Measurements from ENCODE around the gene CTXN1.

DNA sequence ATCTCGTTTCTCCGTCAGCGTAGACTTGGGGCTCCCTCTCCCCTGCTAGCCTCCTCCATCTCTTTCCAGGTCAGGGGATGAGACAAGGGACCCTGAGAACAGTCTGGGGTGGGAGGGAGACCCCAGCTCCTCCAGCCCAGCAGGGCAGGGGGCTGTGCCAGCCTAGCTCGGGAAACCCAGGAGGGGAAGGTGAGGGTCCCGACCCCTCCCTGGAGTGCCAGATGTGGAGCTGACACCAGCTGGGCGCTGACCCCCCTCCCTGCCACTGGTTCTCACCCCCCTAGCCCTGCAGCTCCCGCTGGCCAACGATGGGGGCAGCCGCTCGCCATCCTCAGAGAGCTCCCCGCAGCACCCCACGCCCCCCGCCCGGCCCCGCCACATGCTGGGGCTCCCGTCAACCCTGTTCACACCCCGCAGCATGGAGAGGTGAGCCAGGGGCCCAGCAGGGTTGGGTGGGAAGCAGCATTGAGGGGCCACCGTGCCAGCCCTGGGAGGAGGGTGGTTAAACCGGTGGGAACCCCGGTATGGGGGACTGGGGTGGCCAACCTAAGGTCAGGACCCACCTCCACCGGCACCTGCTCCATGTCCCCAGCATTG lies 16.4 kb downstream of the CTXN1 start:
- TF ChIP-seq, protein P1, sequence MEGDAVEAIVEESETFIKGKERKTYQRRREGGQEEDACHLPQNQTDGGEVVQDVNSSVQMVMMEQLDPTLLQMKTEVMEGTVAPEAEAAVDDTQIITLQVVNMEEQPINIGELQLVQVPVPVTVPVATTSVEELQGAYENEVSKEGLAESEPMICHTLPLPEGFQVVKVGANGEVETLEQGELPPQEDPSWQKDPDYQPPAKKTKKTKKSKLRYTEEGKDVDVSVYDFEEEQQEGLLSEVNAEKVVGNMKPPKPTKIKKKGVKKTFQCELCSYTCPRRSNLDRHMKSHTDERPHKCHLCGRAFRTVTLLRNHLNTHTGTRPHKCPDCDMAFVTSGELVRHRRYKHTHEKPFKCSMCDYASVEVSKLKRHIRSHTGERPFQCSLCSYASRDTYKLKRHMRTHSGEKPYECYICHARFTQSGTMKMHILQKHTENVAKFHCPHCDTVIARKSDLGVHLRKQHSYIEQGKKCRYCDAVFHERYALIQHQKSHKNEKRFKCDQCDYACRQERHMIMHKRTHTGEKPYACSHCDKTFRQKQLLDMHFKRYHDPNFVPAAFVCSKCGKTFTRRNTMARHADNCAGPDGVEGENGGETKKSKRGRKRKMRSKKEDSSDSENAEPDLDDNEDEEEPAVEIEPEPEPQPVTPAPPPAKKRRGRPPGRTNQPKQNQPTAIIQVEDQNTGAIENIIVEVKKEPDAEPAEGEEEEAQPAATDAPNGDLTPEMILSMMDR (IDR thresholded peaks at IDR 0.05; ENCODE audit: insufficient read depth, low read length, poor library complexity, severe bottlenecking), result no peak
- TF ChIP-seq EZH2phosphoT487 (conservative IDR thresholded peaks at IDR 0.05; ENCODE audit: low read length), result no peak
